DMS114 treated with DMSO at 0.1 percent for 48 hours (cell line): ENCODE measurements around the gene POU2F3.
"Not testable (repeated sequence)": the region's sequence is repeated elsewhere in the genome, so short reads cannot be mapped to it uniquely, and the experiment has no call there.

Source experiments
- DNase-seq: peaks from one replicate; lab custom pipeline; 2025; ENCODE audit not compliant: unreplicated experiment; lab: John Stamatoyannopoulos, UW

The POU2F3 gene

DNA sequence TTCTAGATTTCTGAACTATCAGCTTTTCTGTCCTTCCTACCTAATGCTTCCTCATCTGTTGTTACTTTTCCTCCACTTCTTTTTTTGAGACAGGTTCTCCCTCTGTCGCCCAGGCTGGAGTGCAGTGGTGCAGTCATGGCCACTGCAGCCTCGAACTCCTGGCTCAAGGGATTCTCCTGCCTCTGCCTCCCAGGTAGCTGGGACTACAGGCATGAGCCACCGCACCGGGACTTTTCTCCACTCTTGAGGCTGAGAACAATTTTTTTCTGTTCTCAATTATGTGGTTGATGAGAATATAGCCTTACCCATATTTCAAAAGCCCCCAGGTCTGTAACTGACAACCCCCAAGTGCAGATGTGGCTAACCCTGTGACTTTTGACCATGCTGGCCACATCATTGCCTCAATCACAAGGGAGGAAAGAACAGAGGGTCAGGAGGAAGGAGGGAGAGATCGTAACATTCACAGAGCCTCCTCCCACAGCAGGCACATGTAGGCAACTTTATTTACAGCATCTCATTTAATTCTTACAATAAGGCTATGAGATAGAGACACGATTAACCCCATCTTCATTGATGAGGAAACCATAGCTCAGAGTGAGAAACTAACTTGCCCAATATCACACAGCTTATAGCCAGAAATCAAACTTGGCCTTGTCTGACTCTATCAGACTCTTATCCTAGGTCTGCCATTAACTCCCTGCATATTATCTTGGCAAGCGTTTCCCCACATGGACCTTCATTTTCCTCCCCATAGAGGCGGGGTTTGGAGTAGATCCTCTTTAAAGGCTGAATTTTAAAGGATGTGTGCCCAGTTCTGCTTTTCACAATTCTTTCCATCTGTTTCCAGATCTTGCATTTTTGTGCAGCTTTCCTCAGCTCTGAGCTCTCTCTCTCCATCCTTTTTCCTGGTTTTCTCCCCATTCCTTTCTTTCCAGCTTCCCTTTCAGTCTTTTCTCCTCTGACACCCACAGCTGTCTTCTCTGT, 9.6 kb downstream of the POU2F3 start:
- no peak for DNase-seq

DNA sequence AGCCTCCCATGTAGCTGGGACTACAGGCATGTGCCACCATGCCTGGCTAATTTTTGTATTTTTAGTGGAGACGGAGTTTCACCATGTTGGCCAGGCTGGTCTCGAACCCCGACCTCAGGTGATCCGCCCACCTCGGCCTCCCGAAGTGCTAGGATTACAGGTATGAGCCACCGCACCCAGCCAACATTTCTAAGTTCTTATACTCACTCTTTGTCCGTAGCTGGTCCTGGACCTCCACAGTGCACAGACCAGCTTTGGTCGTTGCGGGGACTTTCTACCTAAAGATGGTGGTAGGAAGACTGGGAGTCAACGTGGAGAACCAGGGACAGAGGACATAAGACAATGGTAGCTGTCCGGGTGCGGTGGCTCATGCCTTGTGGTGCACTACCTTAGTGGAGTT, 13.4 kb downstream of the POU2F3 start:
- DNase-seq: not testable (repeated sequence)

DNA sequence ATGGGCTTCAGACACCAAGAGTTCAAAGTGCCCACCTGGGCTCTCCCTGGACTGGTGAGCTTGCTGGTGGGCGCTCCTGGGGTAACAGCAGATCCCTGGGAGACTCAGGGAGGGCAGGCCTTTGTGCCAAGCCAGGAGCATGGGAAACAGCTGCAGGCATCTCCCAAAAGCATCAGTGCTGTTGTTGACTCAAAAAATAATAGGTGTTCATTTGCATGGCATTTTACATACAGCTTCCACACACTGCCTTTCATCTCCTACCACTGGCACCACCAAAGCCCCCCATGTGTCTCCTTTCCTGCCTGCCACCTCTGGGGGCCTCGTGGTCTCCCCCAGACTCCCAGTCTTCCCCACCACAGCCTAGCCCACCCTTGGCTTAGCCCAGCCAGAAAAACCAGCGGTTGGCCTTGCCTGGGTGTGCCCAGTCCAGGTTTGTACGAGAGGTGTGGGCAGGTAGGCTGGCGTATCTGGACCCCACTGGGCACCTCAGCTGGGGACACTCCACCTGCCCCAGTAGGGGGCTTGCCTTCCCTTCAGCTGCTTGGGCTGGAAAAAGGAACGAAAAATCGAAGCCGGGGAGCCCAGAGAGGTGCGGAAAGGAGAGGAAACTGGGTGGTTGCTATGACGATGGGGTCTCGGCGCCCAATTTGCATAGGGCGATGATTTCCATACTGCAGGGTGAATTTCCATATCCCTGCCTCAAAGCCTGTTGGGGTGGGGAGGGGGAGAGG, 15.0 kb downstream of the POU2F3 start:
- no peak for DNase-seq

DNA sequence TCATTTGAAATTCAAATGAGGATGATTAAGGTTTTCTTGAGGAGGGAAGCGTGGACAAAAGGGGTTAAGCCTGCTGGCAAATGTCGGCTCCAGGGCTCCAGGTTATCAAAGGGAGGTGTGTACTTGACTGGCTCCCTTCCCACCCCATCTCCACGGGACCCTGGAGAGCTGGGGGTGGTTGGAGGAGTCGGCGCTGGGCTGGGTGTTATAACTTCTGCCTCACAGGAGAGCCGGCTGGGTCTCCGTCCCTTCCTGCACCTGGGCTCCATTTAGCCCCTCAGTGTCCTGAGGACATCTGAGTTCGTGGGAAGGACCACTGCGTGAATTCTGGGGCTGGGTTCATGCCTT, 15.6 kb downstream of the POU2F3 start:
- no peak for DNase-seq

DNA sequence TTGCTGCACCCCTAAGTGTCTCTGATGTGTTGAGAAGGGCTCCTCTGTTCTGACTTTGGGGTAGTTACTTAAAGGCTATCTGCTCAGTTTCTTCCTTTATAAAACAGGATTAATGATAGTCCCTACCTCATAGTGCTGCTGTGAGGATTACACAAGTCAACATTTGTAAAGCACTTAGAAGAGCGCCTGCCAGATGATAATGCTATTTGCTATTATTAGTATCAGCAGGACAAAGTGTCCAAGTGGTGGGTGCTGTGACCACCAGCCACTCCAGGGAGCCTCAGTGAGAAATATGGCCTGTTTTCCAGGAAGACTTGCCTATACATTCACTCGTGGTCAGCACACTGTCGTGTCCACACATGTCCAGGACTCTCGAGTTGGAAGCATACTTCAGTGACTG, 16.2 kb downstream of the POU2F3 start:
- DNase-seq: no peak

DNA sequence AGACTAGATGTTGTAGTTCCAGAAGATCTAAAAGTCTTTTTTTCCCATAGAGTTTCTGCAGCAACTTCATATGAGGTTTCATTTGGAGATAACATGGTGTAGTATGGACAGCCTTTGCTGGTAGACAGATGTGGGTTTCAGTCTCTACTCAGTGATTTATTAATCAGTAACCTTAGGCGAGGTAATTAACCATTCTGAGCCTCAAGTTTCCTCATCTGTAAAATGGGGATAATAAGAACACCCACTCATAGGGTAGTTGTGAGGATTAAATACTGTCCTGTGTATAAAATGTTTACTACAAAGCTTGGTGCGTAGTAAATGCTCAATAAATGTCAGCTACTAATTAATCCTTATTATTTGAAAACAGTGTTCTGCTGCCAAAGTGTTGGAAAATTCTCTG, 16.8 kb downstream of the POU2F3 start:
- no peak for DNase-seq

DNA sequence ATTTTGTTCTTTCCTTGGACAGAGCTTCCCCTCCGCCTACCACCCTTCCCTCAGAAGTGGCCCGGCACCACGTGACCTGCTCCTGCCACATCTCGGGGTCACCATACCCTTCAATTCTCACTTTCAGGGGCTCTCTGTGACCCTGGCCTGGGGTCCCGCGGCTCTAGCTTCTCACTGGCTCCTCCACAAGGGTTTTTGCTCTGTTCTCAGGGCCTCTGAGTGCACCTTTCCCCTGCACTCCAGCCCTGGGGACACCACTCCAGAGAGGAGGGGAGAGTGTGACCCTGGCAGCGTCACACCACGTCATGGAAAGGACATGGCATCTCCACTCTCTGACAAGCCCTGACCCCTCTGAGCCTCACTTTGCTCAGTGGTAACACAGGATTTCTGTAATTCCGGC, 17.4 kb downstream of the POU2F3 start:
- no peak for DNase-seq

DNA sequence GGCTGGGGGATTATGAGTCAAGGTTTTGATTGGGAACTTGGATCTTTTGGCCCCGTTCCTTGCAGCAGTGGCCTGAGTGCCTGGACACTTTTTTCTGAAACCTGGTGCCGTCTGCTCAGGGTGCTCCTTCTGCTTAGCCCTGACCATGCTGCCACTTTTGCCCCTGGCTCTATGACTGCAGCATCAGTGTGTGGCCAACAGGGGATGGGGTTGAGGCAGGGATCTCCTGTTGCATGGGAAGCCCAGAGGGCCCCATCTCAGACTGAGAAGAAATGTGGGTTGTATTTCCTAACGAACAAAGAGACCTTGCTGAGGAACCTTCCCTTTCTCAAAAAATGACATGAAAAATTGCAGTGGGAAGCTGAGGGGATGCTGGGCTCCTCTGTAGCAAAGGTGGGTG, 18.7 kb downstream of the POU2F3 start:
- DNase-seq: no peak

DNA sequence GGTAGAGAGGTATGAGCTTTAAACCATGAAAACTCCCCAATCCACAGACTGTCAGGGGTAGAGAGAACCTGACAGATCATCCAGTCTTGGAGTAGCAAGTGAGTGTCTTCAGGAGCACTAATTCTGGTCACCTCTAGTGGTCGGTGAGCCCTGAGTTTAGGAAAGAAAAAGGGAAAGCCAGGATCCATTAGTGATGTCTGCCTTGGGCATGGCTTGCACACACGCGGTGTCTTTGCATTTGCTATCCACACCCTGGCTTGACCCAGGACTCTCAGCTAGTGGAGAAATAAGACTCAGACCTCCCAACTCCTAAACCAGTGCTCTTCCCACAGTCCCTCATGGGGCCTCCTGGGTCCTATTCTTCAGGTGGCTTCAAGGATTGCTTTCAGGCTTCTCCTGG, 19.3 kb downstream of the POU2F3 start:
- no peak for DNase-seq

DNA sequence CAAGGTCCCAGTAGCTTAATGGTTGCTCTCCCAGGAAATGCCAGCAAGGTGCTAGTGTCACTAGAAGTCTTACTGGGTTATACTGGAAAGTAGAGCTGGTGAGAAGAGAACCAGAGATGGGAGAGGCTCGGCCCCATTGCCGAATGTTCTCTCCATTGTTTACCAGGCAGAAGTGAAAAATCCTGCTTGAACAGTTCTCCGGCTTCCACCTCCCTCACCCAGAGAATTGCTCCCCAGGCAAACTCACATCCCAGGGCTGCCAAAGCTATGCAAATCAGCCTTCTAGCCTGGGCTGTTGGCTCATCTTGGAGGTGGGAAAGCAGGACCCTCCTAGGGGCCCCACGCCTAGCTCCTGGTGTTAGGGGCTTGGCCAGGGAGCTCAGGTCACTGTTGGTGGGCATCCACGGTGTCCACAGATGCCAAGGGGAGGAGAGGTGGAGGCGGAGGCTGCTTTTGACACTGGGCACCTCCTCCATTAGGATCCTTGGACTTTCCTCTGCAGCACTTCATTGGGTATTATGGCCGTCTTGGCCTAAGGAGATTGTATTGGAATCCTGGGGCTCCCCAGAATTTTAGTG, 20.1 kb downstream of the POU2F3 start:
- no peak for DNase-seq

DNA sequence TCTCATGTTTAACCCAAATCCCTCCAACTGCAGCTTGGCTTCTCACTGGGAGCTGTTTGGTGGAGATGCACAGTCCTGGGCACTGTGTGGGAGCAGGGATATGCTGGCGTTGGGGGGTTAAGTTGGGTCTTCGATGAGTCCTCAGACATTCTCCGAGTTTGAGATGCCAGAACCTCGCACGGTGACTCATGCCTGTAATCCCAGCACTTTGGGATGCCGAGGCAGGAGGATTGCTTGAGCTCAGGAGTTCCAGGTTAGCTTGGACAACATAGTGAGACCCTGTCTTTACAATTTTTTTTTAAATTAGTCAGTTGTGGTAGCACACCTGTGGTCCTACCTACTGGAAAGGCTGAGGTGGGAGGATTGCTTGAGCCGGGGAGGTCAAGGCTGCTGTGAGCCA, 20.7 kb downstream of the POU2F3 start:
- no peak for DNase-seq

DNA sequence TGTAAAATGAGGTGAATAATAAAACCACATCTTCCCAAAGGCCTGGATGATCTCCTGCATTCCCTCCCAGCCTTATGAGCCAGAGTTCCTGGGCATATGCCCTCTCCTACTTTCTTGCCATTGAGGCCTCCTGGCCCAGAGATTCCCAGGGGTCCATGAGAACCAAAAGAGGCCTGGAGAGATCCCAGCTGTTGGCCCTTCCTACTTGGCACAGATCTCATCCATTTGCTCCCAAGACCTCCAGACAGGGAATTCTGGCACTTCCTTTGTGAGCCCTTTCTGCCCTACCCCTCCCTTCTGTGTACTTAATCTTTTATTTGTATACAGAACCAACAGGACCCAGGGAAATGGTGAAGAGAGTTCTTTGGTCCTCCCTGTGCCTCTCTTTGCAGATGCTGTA, 21.4 kb downstream of the POU2F3 start:
- DNase-seq: no peak

DNA sequence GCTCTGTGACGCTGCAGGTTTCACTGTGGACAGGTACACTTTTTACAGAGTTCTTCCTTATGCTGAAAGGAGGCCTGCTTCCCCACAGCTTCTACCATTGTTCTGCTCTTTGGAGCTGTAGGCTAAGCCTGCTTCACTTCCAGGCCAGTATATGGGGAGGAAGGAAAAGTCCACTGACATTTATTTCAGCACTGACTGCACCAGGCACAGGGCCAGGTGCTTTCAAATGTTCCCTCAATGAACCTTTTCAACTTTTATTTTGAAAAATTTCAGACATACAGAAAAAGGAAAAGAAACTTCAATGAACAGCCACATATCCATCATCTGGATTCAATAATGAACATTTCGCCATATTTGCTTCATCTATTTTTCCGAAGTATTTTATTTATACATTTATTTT, 22.0 kb downstream of the POU2F3 start:
- no peak for DNase-seq

DNA sequence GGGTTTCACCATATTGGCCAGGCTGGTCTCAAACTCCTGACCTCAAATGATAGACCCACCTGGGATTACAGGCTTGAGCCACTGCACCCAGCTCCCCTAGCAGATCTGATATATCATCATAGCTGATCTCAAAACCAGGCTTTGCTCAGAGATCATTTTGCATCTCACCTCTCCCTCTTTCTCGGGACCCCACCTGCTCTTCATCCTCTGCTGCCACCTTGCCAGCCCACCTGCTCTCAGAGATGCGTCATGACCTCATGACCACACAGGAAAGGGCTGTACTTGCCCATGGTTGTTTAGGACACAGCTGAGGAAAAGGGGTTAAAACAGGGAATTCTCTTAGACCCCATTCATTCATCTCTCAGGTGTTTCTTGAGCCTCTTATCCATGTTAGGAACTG, 27.4 kb downstream of the POU2F3 start:
- no peak for DNase-seq

DNA sequence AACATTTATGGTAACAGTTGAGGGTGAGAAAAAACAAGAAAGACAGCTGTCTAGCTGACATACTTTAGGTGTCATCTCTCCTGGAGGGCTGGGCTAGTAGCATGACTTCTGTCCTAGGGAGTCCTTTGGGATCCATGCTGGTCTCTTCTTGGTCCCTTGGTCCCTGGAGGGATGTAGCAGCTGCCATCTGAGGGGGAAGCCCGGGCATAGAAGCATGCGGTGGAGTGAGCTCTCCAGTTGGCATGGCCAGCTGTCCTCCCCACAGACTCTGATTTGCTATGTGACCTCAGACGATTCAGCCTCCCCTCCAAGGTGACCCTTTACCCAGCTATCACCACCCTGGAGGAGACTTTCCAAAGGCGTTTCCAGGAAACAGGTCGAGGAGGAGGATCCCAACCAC, 28.7 kb downstream of the POU2F3 start:
- DNase-seq: no peak

DNA sequence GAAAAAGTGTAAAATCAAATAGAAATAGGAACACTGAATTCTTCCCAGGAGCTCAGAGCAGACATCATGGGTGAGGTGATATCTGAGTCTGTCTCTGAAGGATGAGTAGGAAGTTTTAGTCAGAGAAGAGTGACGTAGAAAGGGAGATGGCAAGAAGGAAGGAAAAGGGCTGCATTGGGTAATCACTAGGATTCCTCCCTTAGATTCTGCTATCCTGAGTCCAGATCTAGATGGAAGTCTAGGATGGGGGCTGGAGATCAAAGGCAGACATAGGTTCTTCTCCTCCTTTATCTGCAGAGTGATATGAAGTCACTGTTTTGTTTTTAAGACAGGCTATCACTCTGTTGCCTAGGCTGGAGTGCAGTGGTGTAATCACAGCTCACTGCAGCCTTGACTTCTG, 30.4 kb downstream of the POU2F3 start:
- DNase-seq: no peak

DNA sequence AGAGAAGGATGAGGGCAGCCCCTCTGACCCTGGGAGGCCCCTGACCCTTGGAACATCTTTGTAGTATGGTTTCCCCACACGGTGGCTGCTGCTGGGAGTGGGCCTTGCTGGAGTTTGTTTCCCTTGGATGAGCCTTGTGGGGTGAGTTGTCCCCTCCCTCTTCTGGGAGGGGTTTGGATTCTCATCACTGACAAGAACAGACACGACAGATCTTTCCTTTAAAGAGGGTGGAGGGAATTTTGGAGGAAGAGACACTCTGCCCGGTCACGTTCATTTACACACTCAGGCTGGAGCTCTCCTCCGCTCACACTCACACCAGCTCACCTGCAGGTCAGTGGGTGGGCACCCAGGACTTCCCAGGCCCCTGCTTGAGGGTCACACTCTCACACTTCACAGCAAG, 31.7 kb downstream of the POU2F3 start:
- no peak for DNase-seq

DNA sequence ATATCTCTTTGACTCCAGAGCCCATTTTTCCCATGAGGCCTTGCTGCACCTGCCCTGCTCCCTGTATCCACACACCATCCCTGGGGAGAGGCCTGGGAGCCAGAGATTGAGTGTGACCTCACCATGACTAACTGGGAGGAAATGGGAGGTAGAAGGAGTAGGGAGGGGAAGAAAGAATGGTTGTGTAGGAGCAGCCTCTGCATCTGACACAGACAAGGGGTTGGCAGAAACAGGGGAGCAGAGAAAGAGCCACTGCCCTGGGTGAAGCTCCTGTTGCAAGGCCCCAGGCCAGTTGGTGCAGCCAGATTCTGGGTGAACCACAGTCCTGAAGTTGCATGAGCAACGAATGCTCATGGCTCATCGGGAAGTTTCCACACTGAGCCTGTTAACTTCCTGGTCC, 32.4 kb downstream of the POU2F3 start:
- no peak for DNase-seq

DNA sequence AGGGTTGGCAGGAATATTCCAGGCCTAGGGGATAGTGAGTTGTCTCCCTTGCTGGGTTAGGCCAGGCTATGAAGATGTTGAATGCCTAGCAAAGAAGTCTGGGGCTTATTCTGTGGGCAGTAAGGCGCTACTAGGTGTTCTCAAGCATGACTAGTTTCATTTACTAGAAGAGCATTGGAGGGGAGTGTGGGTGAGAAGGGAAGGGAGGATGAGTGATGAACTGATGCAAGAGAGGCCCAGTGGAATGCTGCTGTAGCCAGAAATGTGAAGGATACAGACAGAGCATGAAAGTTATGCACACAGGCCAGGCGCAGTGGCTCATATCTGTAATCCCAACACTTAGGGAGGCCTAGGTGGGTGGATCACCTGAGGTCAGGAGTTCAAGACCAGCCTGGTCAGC, 33.5 kb downstream of the POU2F3 start:
- no peak for DNase-seq

DNA sequence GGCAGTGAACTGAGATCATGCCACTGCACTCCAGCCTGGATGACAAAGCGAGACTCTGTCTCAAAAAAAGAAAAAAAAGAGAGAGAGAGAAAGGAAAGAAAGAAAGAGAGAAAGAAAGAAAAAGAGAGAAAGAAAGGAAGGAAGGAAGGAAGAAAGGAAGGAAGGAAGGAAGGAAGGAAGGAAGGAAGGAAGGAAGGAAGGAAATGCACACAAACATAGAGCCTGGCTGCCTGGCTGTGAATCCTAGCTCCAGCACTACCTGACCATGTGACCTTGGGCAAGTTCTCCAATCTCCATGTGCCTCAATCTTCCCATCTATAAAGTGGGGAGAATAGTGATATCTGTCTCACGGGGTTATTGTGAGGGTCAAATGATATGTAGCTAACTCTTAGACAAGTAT, 34.0 kb downstream of the POU2F3 start:
- DNase-seq: not testable (repeated sequence)

DNA sequence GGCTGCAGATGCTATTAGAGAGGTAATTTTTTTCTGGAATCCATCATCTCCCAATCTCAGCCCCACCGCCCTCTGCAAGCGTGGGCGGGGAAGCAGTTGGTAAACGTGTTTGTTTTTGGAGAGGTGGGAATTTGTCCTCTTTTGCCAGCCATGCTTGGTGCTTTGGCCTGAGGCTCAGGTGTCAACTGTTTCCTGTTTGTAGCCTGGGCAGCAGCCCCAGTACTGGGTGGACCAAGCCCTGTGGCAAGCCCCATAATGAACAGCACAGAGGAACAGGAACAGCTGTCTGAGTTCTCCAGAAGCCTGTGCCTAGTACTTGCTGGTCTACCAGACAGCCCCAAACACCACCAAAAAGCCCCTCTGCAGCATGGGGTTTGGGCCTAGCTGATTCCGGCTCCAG, 39.6 kb downstream of the POU2F3 start:
- no peak for DNase-seq

DNA sequence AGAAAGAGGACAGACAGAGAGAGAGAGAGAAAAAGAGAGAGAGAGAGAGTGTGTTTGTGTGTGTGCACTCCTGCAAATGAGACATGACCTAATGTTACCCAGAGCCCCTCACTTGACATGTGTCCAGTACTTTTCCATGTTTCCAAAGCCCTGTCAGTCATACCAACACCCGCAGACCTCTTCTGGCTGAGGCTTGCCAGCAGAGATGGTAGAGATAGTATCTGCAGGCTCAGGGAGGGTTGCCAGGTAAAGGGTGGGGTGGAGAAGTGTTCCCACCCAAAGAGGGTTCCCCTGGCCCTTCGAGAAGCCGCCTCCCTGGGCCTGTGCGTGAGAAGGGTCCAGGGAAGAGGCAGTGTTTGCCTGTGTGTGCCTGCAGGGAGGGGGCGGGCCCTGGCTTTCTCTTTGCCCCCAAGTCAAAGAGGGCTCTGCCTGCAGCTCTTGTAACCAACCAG, 40.7 kb downstream of the POU2F3 start:
- DNase-seq: no peak
